Stimulated activated CD8-positive, alpha-beta memory T cell treated with anti-CD3 and anti-CD28 coated beads, Interleukin-15, amount 100 ng/mL, for 48 hours (primary cell): ENCODE results near the gene WWOX.

Experiments used
- DNase-seq, 2 donors: peaks; one replicate each; pipeline ENCODE4 v3.0.0-alpha.2; 2020; ENCODE audit warnings: low read depth in 2 of 2

Gene WWOX

GRCh38 chr16:78300469-78300868 lies 201.0 kb downstream of the WWOX start:
- no peak for DNase-seq

DNA sequence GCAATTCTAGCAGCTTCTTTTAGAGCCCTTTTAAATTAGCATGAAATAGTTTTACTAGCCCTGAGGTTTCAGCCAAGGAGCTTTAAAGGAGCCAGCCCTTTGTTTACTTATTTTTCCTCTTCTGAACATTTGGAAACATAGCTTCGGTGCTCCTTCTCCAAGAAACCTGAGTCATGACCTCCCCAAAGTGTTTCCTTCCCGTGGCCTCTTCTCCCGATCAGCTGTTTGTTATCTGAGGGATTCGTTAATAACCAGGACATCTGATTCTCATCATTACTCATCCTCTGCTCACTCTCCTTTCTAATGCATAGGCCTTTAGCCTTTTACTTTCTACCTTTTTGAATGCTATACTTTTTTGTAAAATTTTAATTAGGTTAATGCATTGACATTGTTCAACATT lies 204.5 kb downstream of the WWOX start:
- DNase-seq: no peak

- no peak for DNase-seq
Observed at GRCh38 chr16:78306361-78306760, 206.9 kb downstream of the WWOX start.

DNA sequence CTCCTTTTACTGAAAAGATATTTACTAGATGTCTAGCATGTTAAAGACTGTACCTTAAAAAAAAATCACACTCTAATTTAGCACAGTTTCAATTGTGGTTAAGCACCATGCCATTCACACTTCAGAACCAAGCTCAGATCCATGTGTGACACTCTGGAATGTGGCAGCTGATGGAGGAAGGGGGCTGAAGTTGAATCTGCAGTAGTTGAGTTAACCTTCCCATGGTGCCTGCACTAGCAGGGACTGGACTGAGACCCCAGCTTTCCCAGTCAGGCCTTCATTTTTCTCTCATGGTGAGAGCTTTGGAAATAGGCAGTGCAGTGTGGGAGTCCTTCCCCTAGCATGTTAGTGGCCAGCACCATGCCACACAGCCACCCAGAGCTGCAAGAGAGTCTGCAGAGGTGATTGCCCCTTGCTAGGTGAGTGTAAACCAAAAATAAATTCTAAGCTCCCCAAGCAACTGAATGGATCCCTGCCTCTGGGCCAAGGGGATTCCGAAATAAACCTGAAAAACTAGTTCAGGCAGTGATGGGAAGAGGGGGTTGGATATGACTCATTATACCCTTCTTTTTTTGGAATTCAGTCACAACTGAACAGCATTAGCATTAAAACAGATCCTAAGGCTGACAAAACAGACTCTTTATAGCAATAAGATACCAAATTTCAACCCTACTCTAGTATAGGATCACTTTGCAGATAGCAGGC lies 208.5 kb downstream of the WWOX start:
- DNase-seq: no peak

DNA sequence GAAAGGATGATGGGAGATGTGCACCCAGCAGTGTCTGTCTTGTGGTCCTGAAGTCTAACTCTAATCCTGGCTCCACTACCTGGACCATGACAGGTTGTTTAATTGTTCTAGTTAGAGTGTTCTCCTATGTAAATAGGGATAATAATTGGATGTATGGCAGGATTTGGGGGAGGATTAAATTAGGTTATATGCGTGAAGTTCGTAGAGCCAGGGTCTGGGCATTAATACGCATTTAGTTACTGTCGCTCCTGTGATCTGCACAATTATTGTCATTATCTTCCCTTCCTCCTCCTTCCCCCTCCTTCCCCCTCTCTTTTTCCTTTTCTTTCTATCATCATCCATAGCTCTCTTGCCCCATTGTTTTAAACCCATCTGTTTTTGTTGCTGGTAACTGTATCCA lies 210.3 kb downstream of the WWOX start:
- DNase-seq: no peak

DNA sequence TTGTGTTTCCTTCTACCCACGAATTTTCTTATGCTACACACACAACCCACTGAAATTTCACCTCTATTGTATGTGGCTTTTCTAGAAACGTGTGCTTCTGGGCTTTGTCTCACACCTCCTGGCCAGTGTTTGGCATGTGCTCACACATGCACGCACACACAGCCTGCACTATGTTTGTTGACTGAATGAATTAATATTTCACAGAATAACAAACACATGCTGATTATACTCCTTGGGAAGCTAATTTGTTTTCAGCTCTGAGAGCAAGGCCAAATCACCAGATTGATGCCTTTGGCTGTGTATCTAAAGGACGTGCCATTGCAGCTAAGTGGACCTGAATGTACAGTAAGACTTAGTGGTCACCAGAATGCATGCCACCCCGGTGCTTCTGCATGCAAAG lies 210.7 kb downstream of the WWOX start:
- DNase-seq: no peak

DNA sequence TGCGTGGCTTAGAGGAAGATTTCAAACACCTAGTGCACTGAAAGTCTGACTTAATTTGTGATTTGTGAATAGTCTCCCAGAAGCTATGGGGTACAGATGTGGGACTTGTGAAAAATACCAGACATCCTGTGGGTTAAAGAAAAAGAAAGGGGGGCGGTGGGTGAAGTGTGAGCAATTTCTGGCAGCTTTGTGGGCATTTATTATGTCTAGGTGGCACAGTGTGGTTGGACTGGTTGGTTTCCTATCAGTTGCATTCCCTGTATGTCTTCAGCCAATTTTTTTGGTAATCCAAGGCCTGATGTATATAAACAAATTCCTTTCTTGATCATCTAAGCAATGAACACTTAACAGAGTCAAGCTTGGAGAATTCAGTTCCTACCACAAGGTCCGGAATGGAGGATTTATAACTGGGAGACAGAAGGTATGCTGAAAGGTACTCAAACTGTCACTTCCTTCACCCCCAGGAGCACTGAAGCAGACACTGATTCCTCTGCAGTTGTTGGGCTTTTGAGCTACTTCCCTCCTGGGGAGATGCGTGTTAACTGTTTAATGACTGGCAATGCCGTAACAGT lies 211.6 kb downstream of the WWOX start:
- DNase-seq: no peak

DNA sequence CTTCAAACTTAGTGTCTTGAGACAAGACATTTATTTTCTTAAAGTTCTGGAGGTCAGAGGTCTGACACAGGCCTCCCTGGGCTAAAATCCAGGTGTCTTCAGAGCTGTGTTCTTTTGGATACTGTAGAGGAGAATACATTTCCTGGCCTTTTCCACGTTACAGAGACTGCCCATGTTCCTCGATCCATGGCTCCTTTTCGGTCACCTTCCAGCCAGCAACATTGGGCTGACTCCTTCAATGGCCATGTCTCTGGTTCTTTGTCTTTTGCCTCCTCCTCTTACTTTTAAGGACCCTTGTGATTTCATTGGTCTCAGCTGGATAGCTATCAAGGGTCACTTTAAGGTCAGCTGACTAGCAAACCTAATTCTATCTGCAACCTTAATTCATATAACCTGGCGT lies 212.4 kb downstream of the WWOX start:
- DNase-seq: no peak

DNA sequence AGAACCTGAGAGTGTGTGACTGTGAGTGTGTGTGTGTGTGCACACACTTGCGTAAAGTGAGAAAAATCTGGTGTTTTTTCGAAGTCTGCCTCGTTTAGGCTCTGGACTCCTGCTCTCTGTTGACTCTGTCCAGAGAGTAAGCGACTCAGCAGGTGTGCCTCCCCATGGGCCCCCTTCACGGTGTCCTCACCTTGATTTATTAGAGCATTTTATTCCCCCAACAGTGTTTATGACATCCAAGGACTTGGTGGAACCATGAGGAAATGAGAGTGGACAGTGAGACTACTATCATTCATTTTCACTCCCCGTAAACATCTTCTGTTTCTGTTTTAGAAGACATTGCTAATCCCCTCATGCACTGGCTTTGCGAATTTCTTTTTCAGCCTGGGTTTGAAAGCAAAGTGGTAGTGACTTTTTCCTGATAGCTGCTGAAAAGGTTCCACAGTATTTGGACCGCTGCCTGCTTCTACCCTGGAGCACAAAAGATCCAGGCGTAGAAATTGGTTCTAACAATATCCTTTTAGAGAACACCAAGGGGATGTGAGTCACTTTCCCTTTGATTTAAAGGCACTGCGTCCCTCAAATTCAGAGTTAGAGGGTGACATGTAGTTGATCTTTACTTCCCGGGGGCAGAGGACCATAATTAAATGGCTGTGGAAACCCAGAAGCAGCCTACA lies 218.2 kb downstream of the WWOX start:
- DNase-seq: no peak

DNA sequence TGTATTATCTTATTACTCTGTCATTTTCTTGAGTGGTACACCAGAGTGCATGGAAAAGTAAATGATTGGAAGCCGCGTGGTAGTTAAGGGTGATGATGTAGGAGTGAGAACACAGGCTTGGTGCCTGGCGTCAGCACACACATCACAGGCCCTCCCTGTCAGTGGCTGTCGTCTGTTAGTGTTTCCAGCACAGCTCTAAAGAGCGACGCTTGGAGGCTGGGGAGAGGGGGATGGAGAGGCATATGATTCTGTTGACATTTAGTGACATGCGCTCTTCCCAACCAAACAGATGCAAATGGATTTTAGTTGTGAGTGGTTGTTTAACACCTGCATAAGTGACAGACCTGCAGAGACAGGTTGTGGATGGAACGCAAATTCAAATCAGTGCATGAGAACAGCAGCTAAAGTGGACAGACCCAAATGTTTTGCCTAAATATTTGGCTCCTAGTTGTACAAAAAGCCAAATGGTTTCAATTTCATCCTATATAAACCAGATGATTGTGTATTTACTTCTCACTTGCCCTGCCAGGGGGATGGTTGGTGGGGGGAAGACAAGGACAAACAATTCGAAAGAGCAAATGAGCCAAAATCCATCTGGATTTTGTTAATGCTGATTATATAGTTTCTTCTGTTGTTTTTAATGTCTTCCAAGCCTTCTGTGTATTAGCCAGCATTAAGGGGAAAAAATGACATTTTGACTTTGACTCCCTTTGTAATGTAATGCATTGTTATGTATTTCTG lies 222.3 kb downstream of the WWOX start:
- DNase-seq: no peak

- no peak for DNase-seq
Observed at GRCh38 chr16:78323315-78323714, 223.9 kb downstream of the WWOX start.

- no peak for DNase-seq
Observed at GRCh38 chr16:78324649-78325285, 225.3 kb downstream of the WWOX start.

- DNase-seq: no peak
Observed at GRCh38 chr16:78325468-78326352, 226.3 kb downstream of the WWOX start.

- DNase-seq: no peak
Observed at GRCh38 chr16:78326731-78327130, 227.3 kb downstream of the WWOX start.

- DNase-seq: no peak
Observed at GRCh38 chr16:78331731-78332130, 232.3 kb downstream of the WWOX start.

- no peak for DNase-seq
Observed at GRCh38 chr16:78333808-78334207, 234.4 kb downstream of the WWOX start.

GRCh38 chr16:78340590-78340989 lies 241.1 kb downstream of the WWOX start:
- no peak for DNase-seq

DNA sequence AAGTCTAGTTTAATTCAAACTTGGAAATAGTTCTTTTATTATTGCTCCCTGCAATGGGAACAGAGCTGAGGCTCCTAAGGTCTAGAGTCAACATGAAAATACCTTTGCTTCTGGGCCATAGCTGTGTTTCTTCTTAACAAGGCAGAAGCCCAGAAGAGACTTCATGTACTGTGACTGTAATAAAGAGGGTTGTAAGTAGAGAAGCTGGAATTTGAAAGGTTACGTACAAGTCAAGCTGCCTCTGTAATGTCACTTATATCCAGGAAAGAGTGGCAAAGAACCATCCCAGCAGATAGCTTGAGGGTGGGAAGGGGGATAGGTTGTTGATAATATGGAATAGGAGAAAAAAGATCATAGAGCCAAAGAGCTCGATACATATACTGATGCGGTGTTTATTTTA lies 248.6 kb downstream of the WWOX start:
- DNase-seq: no peak

GRCh38 chr16:78348886-78349285 lies 249.4 kb downstream of the WWOX start:
- no peak for DNase-seq

DNA sequence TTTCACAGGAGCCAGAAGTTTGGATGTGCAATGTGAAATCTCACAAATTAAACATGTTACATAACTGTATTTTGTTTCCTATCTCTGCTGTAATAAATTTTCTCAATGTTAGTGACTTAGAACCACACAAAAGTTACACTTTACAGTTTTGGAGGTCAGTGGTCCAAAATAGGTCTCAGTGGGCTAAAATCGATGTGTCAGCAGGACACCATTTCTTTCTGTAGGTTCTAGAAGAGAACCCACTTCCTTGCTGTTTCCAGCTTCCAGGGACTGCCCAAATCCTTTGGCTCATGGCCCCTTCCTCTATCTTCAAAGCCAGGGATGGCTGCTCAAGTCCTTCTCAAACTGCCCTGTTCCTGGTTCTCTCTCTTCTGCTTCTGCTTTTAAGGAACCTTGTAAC lies 252.7 kb downstream of the WWOX start:
- no peak for DNase-seq

- DNase-seq: no peak
Observed at GRCh38 chr16:78353640-78354275, 254.3 kb downstream of the WWOX start.
